Aorta (tissue), 5 donors: Measurements from ENCODE around the gene SIDT1. TPM values are rescaled to one million over a fixed set of nuclear protein-coding genes. Genes with fewer than 3 reads are reported as not detected.

ENCODE experiments used
- ATAC-seq: fragments of 200-7000 bp; cut with Tn5 transposase; one replicate; pipeline ENCODE4 v1.9.1; 2022; ENCODE audit warnings: moderate library complexity; ENCODE audit not compliant: low FRiP score
- DNase-seq, 2 donors: peaks; one replicate each; pipeline ENCODE4 v3.0.0-alpha.2; 2020
- H3K27ac ChIP-seq, 2 donors: one replicate each; pipeline ENCODE4 v1.5.1; 2013; ENCODE audit warnings: low read length in 2 of 2, mild to moderate bottlenecking in 2 of 2, moderate library complexity in 2 of 2, control low read depth in 1 of 2, inconsistent platforms in 1 of 2, low read depth in 1 of 2
- H3K27me3 ChIP-seq, 2 donors: one replicate each; pipeline ENCODE4 v1.6.1; 2013; ENCODE audit warnings: control low read depth in 1 of 2, low read length in 1 of 2, mild to moderate bottlenecking in 1 of 2, moderate library complexity in 1 of 2; ENCODE audit not compliant: insufficient read depth in 2 of 2, control insufficient read depth in 1 of 2
- H3K36me3 ChIP-seq, 2 donors: one replicate each; pipeline ENCODE4 v1.6.1; 2013; ENCODE audit warnings: control low read depth in 1 of 2, low read length in 1 of 2, mild to moderate bottlenecking in 1 of 2; ENCODE audit not compliant: insufficient read depth in 2 of 2, control insufficient read depth in 1 of 2
- H3K4me1 ChIP-seq, 2 donors: one replicate each; pipeline ENCODE4 v1.6.1; 2013; ENCODE audit warnings: low read length in 2 of 2, control low read depth in 1 of 2, mild to moderate bottlenecking in 1 of 2, moderate library complexity in 1 of 2; ENCODE audit not compliant: insufficient read depth in 2 of 2, control insufficient read depth in 1 of 2
- H3K4me3 ChIP-seq, 2 donors: one replicate each; pipeline ENCODE4 v1.5.1; 2013; ENCODE audit warnings: low read length in 2 of 2, control low read depth in 1 of 2, mild to moderate bottlenecking in 1 of 2
- H3K9me3 ChIP-seq: one replicate; pipeline ENCODE4 v1.6.1; 2013; ENCODE audit warnings: mild to moderate bottlenecking, low read length; ENCODE audit not compliant: control insufficient read depth
- WGBS, 2 donors: extraction: QIAGEN DNeasy Blood & Tissue Kit; methylation state at CpG; one replicate each; pipeline ENCODE4 v1.1.7; 2013; 5-methylcytosine and 5-hydroxymethylcytosine counted together
- intact Hi-C, 2 donors: fragments of 100-400 bp; cut with DNase I; formaldehyde crosslinking; loops; one replicate each; pipeline versions ENCODE4 v1.14.2 to v1.15.0; 2022
- polyA plus RNA-seq, 2 donors: library from polyadenylated mRNA; stranded (reverse); fragments of 200-250 nt; gene quantifications; one replicate each; pipeline ENCODE4 v1.2.3, GENCODE V29; 2013
- total RNA-seq, 2 donors: library from RNA; stranded (reverse); fragmentation: NEBNext Ultra II Directional; extraction: Animal tissue kit (Norgen Biotek cat#: 25700); gene quantifications; one replicate each; pipeline ENCODE4 v1.2.1, GENCODE V29; 2021
- donor health status: healthy with polysubstance abuse.
- donor health status: Bipolar disorder and iron deficiency.
- donor health status: DM: no; HTN: no; CAD: no.
- donor health status: DM: no; HTN: no; CAD: no.
- donor health status: DM: yes; HTN: yes; CAD: no.

The SIDT1 gene
- total and polyA plus RNA-seq, 4 donors = 0.08 to 3.8 (median 2.4) TPM

GRCh38 chr3:113638910-113639309, 106.6 kb downstream of the SIDT1 start:
- ATAC-seq = no peak
- 90 to 92% methylated on average over 3 of the region's 3 CpGs for WGBS, 2 donors
- Histone ChIP-seq H3K9me3 (no peaks in the 10 kb centered on the region), H3K4me3 (no peak overlapping the region), H3K27me3 (no peaks in the 10 kb centered on the region), H3K4me1 (no peaks in the 10 kb centered on the region), H3K36me3 (no peaks in the 10 kb centered on the region), H3K27ac (no peak overlapping the region)
- intact Hi-C loops = no loop called here
- no peak for DNase-seq

GRCh38 chr3:113643583-113643982, 111.2 kb downstream of the SIDT1 start:
- intact Hi-C loops = no loop called here
- Histone ChIP-seq H3K9me3 (peaks cover 2% of the 10 kb centered on the region), H3K27ac (no peak overlapping the region), H3K4me3 (no peak overlapping the region), H3K27me3 (no peaks in the 10 kb centered on the region), H3K4me1 (no peaks in the 10 kb centered on the region), H3K36me3 (no peaks in the 10 kb centered on the region)
- no peak for DNase-seq
- 95 to 96% methylated on average over 7 of the region's 7 CpGs for WGBS, 2 donors
- ATAC-seq = no peak

- H3K9me3 ChIP-seq = peaks cover 2% of the 10 kb centered on the region
- intact Hi-C loops = no loop called here
- no peak overlapping the region for H3K4me3 ChIP-seq
- no peaks in the 10 kb centered on the region for H3K36me3 ChIP-seq
- DNase-seq (no peak), ATAC-seq (no peak)
- no peak overlapping the region for H3K27ac ChIP-seq
- H3K27me3 ChIP-seq = no peaks in the 10 kb centered on the region
- no peaks in the 10 kb centered on the region for H3K4me1 ChIP-seq
These were observed 116.2 kb downstream of the SIDT1 start for GRCh38 chr3:113648524-113648923.

GRCh38 chr3:113649174-113649845, 117.0 kb downstream of the SIDT1 start:
- H3K27me3 ChIP-seq = no peaks in the 10 kb centered on the region
- H3K4me3 ChIP-seq = no peak overlapping the region
- 90 to 92% methylated on average over 6 of the region's 6 CpGs for WGBS, 2 donors
- no peaks in the 10 kb centered on the region for H3K36me3 ChIP-seq
- ATAC-seq (no peak), DNase-seq (no peak)
- intact Hi-C loops = no loop called here
- H3K27ac ChIP-seq = no peak overlapping the region
- H3K9me3 ChIP-seq = peaks cover 2% of the 10 kb centered on the region
- H3K4me1 ChIP-seq = no peaks in the 10 kb centered on the region

- no peak for ATAC-seq
- intact Hi-C loops = no loop called here
- Histone ChIP-seq H3K36me3 (peaks cover 3 to 12% of the 10 kb centered on the region in 2 donors), H3K9me3 (peaks cover 2% of the 10 kb centered on the region), H3K4me3 (no peak overlapping the region), H3K27ac (no peak overlapping the region), H3K27me3 (no peaks in the 10 kb centered on the region), H3K4me1 (no peaks in the 10 kb centered on the region)
- WGBS, 2 donors = 87% methylated on average over 1 of the region's 1 CpG
- DNase-seq = no peak
These were observed 122.0 kb downstream of the SIDT1 start for GRCh38 chr3:113654310-113654709.

- ATAC-seq = no peak
- no peak overlapping the region for H3K27ac ChIP-seq
- WGBS, 2 donors = 93 to 97% methylated on average over 3 of the region's 3 CpGs
- no peaks in the 10 kb centered on the region for H3K4me1 ChIP-seq
- no peak for DNase-seq
- H3K27me3 ChIP-seq = no peaks in the 10 kb centered on the region
- H3K9me3 ChIP-seq = peaks cover 2% of the 10 kb centered on the region
- intact Hi-C loops = no loop called here
- H3K4me3 ChIP-seq = no peak overlapping the region
- H3K36me3 ChIP-seq = peaks cover 5 to 15% of the 10 kb centered on the region in 2 donors
These were observed 122.5 kb downstream of the SIDT1 start for GRCh38 chr3:113654851-113655250.

GRCh38 chr3:113658107-113658506, 125.8 kb downstream of the SIDT1 start:
- Histone ChIP-seq H3K4me3 (no peak overlapping the region), H3K27me3 (no peaks in the 10 kb centered on the region), H3K36me3 (peaks cover 15 to 25% of the 10 kb centered on the region in 2 donors), H3K27ac (no peak overlapping the region), H3K4me1 (no peaks in the 10 kb centered on the region), H3K9me3 (peaks cover 4% of the 10 kb centered on the region)
- no peak for ATAC-seq
- DNase-seq = no peak
- intact Hi-C loops = no loop called here
- WGBS, 2 donors = 93 to 97% methylated on average over 3 of the region's 3 CpGs

- intact Hi-C loops = no loop called here
- Histone ChIP-seq H3K27ac (no peak overlapping the region), H3K9me3 (peaks cover 4% of the 10 kb centered on the region), H3K27me3 (no peaks in the 10 kb centered on the region), H3K4me3 (no peak overlapping the region), H3K36me3 (peaks cover 15 to 25% of the 10 kb centered on the region in 2 donors), H3K4me1 (no peaks in the 10 kb centered on the region)
- no peak for DNase-seq
- 81 to 92% methylated on average over 1 of the region's 1 CpG for WGBS, 2 donors
- no peak for ATAC-seq
These were observed 126.8 kb downstream of the SIDT1 start for GRCh38 chr3:113659101-113659541.

- Histone ChIP-seq H3K27me3 (no peaks in the 10 kb centered on the region), H3K9me3 (peaks cover 4% of the 10 kb centered on the region), H3K4me1 (no peaks in the 10 kb centered on the region), H3K36me3 (peaks cover 12 to 29% of the 10 kb centered on the region in 2 donors), H3K4me3 (no peak overlapping the region), H3K27ac (no peak overlapping the region)
- WGBS, 2 donors = 92 to 94% methylated on average over 1 of the region's 1 CpG
- no peak for DNase-seq
- no peak for ATAC-seq
- intact Hi-C loops = no loop called here
These were observed 127.6 kb downstream of the SIDT1 start for GRCh38 chr3:113659996-113660395.
